Measurements from ENCODE around the gene NUCB1. TPM values are rescaled to one million over a fixed set of nuclear protein-coding genes. Genes with fewer than 3 reads are reported as not detected.
"Not testable (repeated sequence)": the region's sequence is repeated elsewhere in the genome, so short reads cannot be mapped to it uniquely, and the experiment has no call there.

NUCB1 gene
- total and polyA plus RNA-seq, 8 donors, result 60.9 to 136 (median 96.3) TPM

- DNase-seq, result no peak
- no peaks in the 10 kb centered on the region for H3K4me1 ChIP-seq
- no peak overlapping the region for H3K27ac ChIP-seq
- no peaks in the 10 kb centered on the region for H3K27me3 ChIP-seq
- intact Hi-C loops (cut with DNase I), result no loop called here
- WGBS, 2 donors, result 86 to 87% methylated on average over 10 of the region's 10 CpGs
- H3K36me3 ChIP-seq, result peaks cover 0 to 3% (median 0%) of the 10 kb centered on the region in 3 donors
- TF ChIP-seq CTCF (IDR thresholded peaks at IDR 0.05), result no peak
- H3K4me3 ChIP-seq, result no peak overlapping the region
- no peaks in the 10 kb centered on the region for H3K9me3 ChIP-seq
- ATAC-seq, result no peak
- FAIRE-seq, result no peak
Measured at GRCh38 chr19:48920949-48921348, 20.8 kb downstream of the NUCB1 start.

- no peaks in the 10 kb centered on the region for H3K9me3 ChIP-seq
- no peak overlapping the region for H3K4me3 ChIP-seq
- intact Hi-C loops (cut with DNase I), result no loop called here
- peak in 2 of 6 donors; percentile 44 to 65 for DNase-seq
- 90 to 98% methylated on average over 10 to 12 of the region's 12 CpGs for WGBS, 2 donors
- H3K27ac ChIP-seq, result no peak overlapping the region
- TF ChIP-seq CTCF (IDR thresholded peaks at IDR 0.05), result no peak
- H3K36me3 ChIP-seq, result peaks cover 0 to 3% (median 0%) of the 10 kb centered on the region in 3 donors
- H3K27me3 ChIP-seq, result no peaks in the 10 kb centered on the region
- ATAC-seq, result no peak
- no peak for FAIRE-seq
- H3K4me1 ChIP-seq, result peaks cover 0 to 2% (median 0%) of the 10 kb centered on the region in 3 donors
Measured at GRCh38 chr19:48921721-48922500, 21.8 kb downstream of the NUCB1 start.

GRCh38 chr19:48922548-48923490 lies 22.7 kb downstream of the NUCB1 start:
- DNase-seq, result peak in 1 of 6 donors; percentile 51
- WGBS, 2 donors, result 90 to 91% methylated on average over 18 of the region's 18 CpGs
- no peak for TF ChIP-seq CTCF (IDR thresholded peaks at IDR 0.05)
- intact Hi-C loops (cut with DNase I), result no loop called here
- H3K27ac ChIP-seq, result no peak overlapping the region
- H3K36me3 ChIP-seq, result peaks cover 0 to 3% (median 0%) of the 10 kb centered on the region in 3 donors
- peaks cover 0 to 3% (median 0%) of the 10 kb centered on the region in 3 donors for H3K4me1 ChIP-seq
- H3K9me3 ChIP-seq, result no peaks in the 10 kb centered on the region
- FAIRE-seq, result no peak
- no peak for ATAC-seq
- no peaks in the 10 kb centered on the region for H3K27me3 ChIP-seq
- no peak overlapping the region for H3K4me3 ChIP-seq

- intact Hi-C loops (cut with DNase I), result no loop called here
- ATAC-seq, result no peak
- no peak for DNase-seq
- 70 to 74% methylated on average over 11 of the region's 11 CpGs for WGBS, 2 donors
- Histone ChIP-seq H3K4me1 (peaks cover 0 to 3% (median 0%) of the 10 kb centered on the region in 3 donors), H3K36me3 (no peaks in the 10 kb centered on the region), H3K27me3 (no peaks in the 10 kb centered on the region), H3K27ac (no peak overlapping the region), H3K4me3 (no peak overlapping the region), H3K9me3 (no peaks in the 10 kb centered on the region)
- no peak for FAIRE-seq
- no peak for TF ChIP-seq CTCF (IDR thresholded peaks at IDR 0.05)
Measured at GRCh38 chr19:48925240-48925843, 25.2 kb downstream of the NUCB1 start.

- H3K9me3 ChIP-seq; H3K36me3 ChIP-seq; H3K4me1 ChIP-seq; H3K27me3 ChIP-seq; FAIRE-seq; H3K4me3 ChIP-seq; DNase-seq; intact Hi-C loops (cut with DNase I); H3K27ac ChIP-seq; ATAC-seq: not testable (repeated sequence)
- 75 to 88% methylated on average over 8 of the region's 8 CpGs for WGBS, 2 donors
Measured at GRCh38 chr19:48925890-48926289, 25.8 kb downstream of the NUCB1 start.
